Hepatocyte (in vitro differentiated cells): ENCODE measurements around the gene HS3ST4. TPM values are rescaled to one million over a fixed set of nuclear protein-coding genes. Genes with fewer than 3 reads are reported as not detected.

Experiments used
- DNase-seq: peaks from one replicate; pipeline ENCODE4 v3.0.0-alpha.2; 2016; ENCODE audit warnings: low spot score
- H2AFZ ChIP-seq: fragments of 200-600 bp; sonication (generic); 2 replicates; pipeline ENCODE4 v1.6.0; 2016; ENCODE audit warnings: antibody characterized with exemption, mild to moderate bottlenecking
- H3K27ac ChIP-seq: fragments of 200-600 bp; sonication (generic); 2 replicates; pipeline ENCODE4 v1.5.1; 2016; ENCODE audit warnings: mild to moderate bottlenecking
- H3K27me3 ChIP-seq: fragments of 200-600 bp; sonication (generic); 2 replicates; pipeline ENCODE4 v1.6.1; 2016
- H3K36me3 ChIP-seq: fragments of 200-600 bp; sonication (generic); replicated peaks from 2 replicates; pipeline ENCODE4 v1.5.1; 2016; ENCODE audit warnings: low read depth; ENCODE audit not compliant: insufficient read depth
- H3K4me1 ChIP-seq: fragments of 200-600 bp; sonication (generic); 2 replicates; pipeline ENCODE4 v1.5.1; 2016; ENCODE audit warnings: mild to moderate bottlenecking, moderate library complexity; ENCODE audit not compliant: insufficient read depth
- H3K4me2 ChIP-seq: fragments of 200-600 bp; sonication (generic); 2 replicates; pipeline ENCODE4 v1.6.0; 2016
- H3K4me3 ChIP-seq: fragments of 200-600 bp; sonication (generic); 2 replicates; pipeline ENCODE4 v1.5.1; 2016; ENCODE audit warnings: mild to moderate bottlenecking
- H3K79me2 ChIP-seq: fragments of 200-600 bp; sonication (generic); 2 replicates; pipeline ENCODE4 v1.6.0; 2017; ENCODE audit warnings: mild to moderate bottlenecking
- H3K9me2 ChIP-seq: fragments of 200-600 bp; sonication (generic); replicated peaks from 2 replicates; pipeline ENCODE4 v1.6.0; 2017; ENCODE audit warnings: mild to moderate bottlenecking; ENCODE audit not compliant: insufficient read depth
- H3K9me3 ChIP-seq: fragments of 200-600 bp; sonication (generic); 2 replicates; pipeline ENCODE4 v1.5.1; 2016; ENCODE audit warnings: low read depth, mild to moderate bottlenecking
- H4K20me1 ChIP-seq: fragments of 200-600 bp; sonication (generic); 2 replicates; pipeline ENCODE4 v1.6.0; 2016; ENCODE audit warnings: mild to moderate bottlenecking; ENCODE audit not compliant: insufficient read depth, poor library complexity, severe bottlenecking
- EZH2 ChIP-seq: fragments of 200-600 bp; sonication (generic); IDR thresholded peaks from 2 replicates; pipeline ENCODE4 v1.6.1; 2016; ENCODE audit warnings: antibody characterized with exemption, mild to moderate bottlenecking, borderline replicate concordance
- EZH2phosphoT487 ChIP-seq: fragments of 200-600 bp; sonication (generic); IDR thresholded peaks from one replicate; pipeline ENCODE4 v1.6.1; 2018; ENCODE audit warnings: antibody characterized with exemption, mild to moderate bottlenecking, low read depth, moderate library complexity; ENCODE audit not compliant: unreplicated experiment, severe bottlenecking
- WGBS: methylation state at CpG from one replicate; pipeline ENCODE4 v1.1.6; 2016; ENCODE audit warnings: low lambda C conversion rate; ENCODE audit errors: missing lambda C conversion rate; 5-methylcytosine and 5-hydroxymethylcytosine counted together
- polyA plus RNA-seq: library from polyadenylated mRNA; unstranded; fragments of >200 nt; fragmentation: Nextera tagmentation; extraction: Ambion mirVana; gene quantifications from 2 replicates; pipeline ENCODE4 v1.2.1, GENCODE V29; 2016
- total RNA-seq: library from RNA; depleted of rRNA; stranded (reverse); fragments of >200 nt; gene quantifications from 2 replicates; pipeline ENCODE4 v1.2.3, GENCODE V29; 2014
- TF ChIP-seq, protein P1 (sequence below): fragments of 200-600 bp; sonication (generic); IDR thresholded peaks from 2 replicates; pipeline ENCODE4 v1.5.1; 2016; ENCODE audit warnings: antibody characterized with exemption, mild to moderate bottlenecking; ENCODE audit not compliant: poor library complexity

The HS3ST4 gene
- total and polyA plus RNA-seq, 2 experiments from 2014 or later: 2.0 to 3.1 TPM

DNA sequence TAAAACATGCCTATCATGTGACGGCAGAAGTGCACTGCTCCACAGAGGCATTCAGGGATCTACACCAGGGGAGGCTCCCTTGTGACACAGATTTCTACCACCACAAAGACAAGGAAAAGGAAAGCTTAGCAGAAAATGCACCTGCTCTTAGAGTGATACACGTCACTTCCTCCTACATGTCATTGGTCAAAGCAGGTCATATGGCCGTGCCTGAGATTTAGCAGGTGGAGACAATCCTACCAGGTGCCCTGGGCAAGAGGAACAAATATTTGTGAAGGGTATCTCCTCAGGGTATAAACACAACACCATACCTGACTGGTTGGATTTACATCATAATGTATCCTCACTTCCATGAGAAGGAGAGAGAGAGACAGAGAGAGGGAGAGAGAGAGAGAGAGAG, 362.1 kb downstream of the HS3ST4 start:
- Histone ChIP-seq H2AFZ (no peak overlapping the region), H4K20me1 (no peaks in the 10 kb centered on the region), H3K4me3 (no peak overlapping the region), H3K9me3 (no peaks in the 10 kb centered on the region), H3K9me2 (no peaks in the 10 kb centered on the region), H3K4me1 (peaks cover 4% of the 10 kb centered on the region), H3K36me3 (no peaks in the 10 kb centered on the region), H3K27ac (no peak overlapping the region), H3K27me3 (no peaks in the 10 kb centered on the region), H3K79me2 (no peaks in the 10 kb centered on the region), H3K4me2 (no peak overlapping the region)
- 89% methylated on average over 3 of the region's 3 CpGs for WGBS
- TF ChIP-seq EZH2phosphoT487: no peak
- no peak for TF ChIP-seq EZH2
- TF ChIP-seq, protein P1, sequence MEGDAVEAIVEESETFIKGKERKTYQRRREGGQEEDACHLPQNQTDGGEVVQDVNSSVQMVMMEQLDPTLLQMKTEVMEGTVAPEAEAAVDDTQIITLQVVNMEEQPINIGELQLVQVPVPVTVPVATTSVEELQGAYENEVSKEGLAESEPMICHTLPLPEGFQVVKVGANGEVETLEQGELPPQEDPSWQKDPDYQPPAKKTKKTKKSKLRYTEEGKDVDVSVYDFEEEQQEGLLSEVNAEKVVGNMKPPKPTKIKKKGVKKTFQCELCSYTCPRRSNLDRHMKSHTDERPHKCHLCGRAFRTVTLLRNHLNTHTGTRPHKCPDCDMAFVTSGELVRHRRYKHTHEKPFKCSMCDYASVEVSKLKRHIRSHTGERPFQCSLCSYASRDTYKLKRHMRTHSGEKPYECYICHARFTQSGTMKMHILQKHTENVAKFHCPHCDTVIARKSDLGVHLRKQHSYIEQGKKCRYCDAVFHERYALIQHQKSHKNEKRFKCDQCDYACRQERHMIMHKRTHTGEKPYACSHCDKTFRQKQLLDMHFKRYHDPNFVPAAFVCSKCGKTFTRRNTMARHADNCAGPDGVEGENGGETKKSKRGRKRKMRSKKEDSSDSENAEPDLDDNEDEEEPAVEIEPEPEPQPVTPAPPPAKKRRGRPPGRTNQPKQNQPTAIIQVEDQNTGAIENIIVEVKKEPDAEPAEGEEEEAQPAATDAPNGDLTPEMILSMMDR: no peak
- no peak for DNase-seq

GRCh38 chr16:26058326-26058725, 366.6 kb downstream of the HS3ST4 start:
- H3K79me2 ChIP-seq: no peaks in the 10 kb centered on the region
- TF ChIP-seq, protein P1: no peak
- no peak for TF ChIP-seq EZH2
- TF ChIP-seq EZH2phosphoT487: no peak
- no peaks in the 10 kb centered on the region for H3K27me3 ChIP-seq
- no peak overlapping the region for H2AFZ ChIP-seq
- no peaks in the 10 kb centered on the region for H3K9me2 ChIP-seq
- WGBS: 42% methylated on average over 3 of the region's 3 CpGs
- H3K4me2 ChIP-seq: no peak overlapping the region
- H3K27ac ChIP-seq: no peak overlapping the region
- no peaks in the 10 kb centered on the region for H3K36me3 ChIP-seq
- H3K4me3 ChIP-seq: no peak overlapping the region
- no peak for DNase-seq
- no peaks in the 10 kb centered on the region for H3K4me1 ChIP-seq
- no peaks in the 10 kb centered on the region for H4K20me1 ChIP-seq
- no peaks in the 10 kb centered on the region for H3K9me3 ChIP-seq

DNA sequence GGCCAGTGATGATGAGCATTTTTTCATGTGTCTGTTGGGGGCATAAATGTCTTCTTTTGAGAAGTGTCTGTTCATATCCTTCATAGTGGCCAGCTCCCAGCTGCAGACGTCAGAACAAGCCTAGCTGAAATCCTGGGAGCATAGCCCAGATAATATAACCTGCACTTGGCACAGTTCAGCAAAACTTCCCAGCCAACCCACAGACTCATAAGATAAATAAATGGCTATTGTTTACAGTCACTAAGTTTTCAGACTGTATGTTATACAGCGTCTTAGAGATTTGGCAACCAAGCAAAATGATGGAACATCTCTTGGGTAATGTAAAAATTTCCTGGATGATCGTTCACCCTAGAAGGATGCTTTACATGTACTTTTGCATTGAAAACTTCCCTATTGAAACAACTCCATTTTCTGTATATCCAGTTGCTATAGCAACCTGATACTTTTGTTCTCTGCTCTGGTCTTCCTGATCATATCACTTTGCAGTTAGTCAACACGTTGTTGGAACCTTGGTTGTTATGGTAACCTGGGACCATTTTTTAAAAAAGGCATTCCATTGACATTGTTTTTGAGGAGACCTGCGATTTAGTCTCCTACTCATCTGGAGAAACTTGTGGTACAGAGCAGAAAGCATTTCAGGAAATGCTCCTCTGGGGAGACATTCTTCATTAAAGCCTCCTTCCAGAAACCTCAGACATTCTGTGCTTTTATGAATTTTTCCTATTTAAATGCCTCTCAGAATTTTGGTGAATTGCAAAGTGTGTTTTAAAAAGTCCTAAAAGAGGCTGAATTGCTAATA, 378.7 kb downstream of the HS3ST4 start:
- no peak overlapping the region for H2AFZ ChIP-seq
- peak; percentile 11 for DNase-seq
- no peaks in the 10 kb centered on the region for H3K9me3 ChIP-seq
- peak overlapping the region; percentile 73 for H3K27ac ChIP-seq
- no peaks in the 10 kb centered on the region for H3K9me2 ChIP-seq
- H3K36me3 ChIP-seq: no peaks in the 10 kb centered on the region
- peak overlapping the region; percentile 8 for H3K4me2 ChIP-seq
- H4K20me1 ChIP-seq: no peaks in the 10 kb centered on the region
- TF ChIP-seq EZH2 (no peak), EZH2phosphoT487 (no peak)
- TF ChIP-seq, protein P1: no peak
- peaks cover 13% of the 10 kb centered on the region for H3K4me1 ChIP-seq
- no peak overlapping the region for H3K4me3 ChIP-seq
- no peaks in the 10 kb centered on the region for H3K79me2 ChIP-seq
- no peaks in the 10 kb centered on the region for H3K27me3 ChIP-seq
- WGBS: 38% methylated on average over 5 of the region's 5 CpGs
